GM23248 (cell line): ENCODE data around the gene RASA3. TPM values are rescaled to one million over a fixed set of nuclear protein-coding genes. Genes with fewer than 3 reads are reported as not detected.

Experiments
- DNase-seq: peaks from one replicate; pipeline ENCODE4 v3.0.0-alpha.2; 2015
- H2AFZ ChIP-seq: fragments of 200-600 bp; sonication (generic); 2 replicates; pipeline ENCODE4 v1.6.1; 2016; ENCODE audit warnings: antibody characterized with exemption
- H3F3A ChIP-seq: fragments of 200-600 bp; sonication (generic); 2 replicates; pipeline ENCODE4 v1.6.1; 2016; ENCODE audit warnings: mild to moderate bottlenecking, antibody characterized with exemption, mixed run types; ENCODE audit not compliant: insufficient read depth
- H3K27ac ChIP-seq: fragments of 200-600 bp; sonication (generic); 2 replicates; pipeline ENCODE4 v1.5.1; 2016; ENCODE audit warnings: mild to moderate bottlenecking
- H3K27me3 ChIP-seq: fragments of 200-600 bp; sonication (generic); replicated peaks from 2 replicates; pipeline ENCODE4 v1.6.1; 2016; ENCODE audit warnings: mild to moderate bottlenecking; ENCODE audit not compliant: insufficient read depth
- H3K36me3 ChIP-seq: fragments of 200-600 bp; sonication (generic); 2 replicates; pipeline ENCODE4 v1.6.1; 2016; ENCODE audit warnings: low read depth, mild to moderate bottlenecking
- H3K4me1 ChIP-seq: fragments of 200-600 bp; sonication (generic); 2 replicates; pipeline ENCODE4 v1.6.1; 2016; ENCODE audit warnings: mild to moderate bottlenecking; ENCODE audit not compliant: insufficient read depth
- H3K4me2 ChIP-seq: fragments of 200-600 bp; sonication (generic); one replicate; pipeline ENCODE4 v1.6.1; 2016; ENCODE audit warnings: mild to moderate bottlenecking; ENCODE audit not compliant: unreplicated experiment
- H3K4me3 ChIP-seq: fragments of 200-600 bp; sonication (generic); 2 replicates; pipeline ENCODE4 v1.5.1; 2016; ENCODE audit warnings: mild to moderate bottlenecking
- H3K79me2 ChIP-seq: fragments of 200-600 bp; sonication (generic); 2 replicates; pipeline ENCODE4 v1.6.1; 2016; ENCODE audit warnings: mild to moderate bottlenecking; ENCODE audit not compliant: insufficient read depth
- H3K9ac ChIP-seq: fragments of 200-600 bp; sonication (generic); 2 replicates; pipeline ENCODE4 v1.6.1; 2016; ENCODE audit warnings: mild to moderate bottlenecking
- H3K9me2 ChIP-seq: fragments of 200-600 bp; sonication (generic); 2 replicates; pipeline ENCODE4 v1.6.1; 2016; ENCODE audit warnings: mixed run types, mild to moderate bottlenecking, moderate library complexity; ENCODE audit not compliant: insufficient read depth
- H3K9me3 ChIP-seq: fragments of 200-600 bp; sonication (generic); one replicate; pipeline ENCODE4 v1.6.1; 2017; ENCODE audit warnings: low read depth
- H4K20me1 ChIP-seq: fragments of 200-600 bp; sonication (generic); 2 replicates; pipeline ENCODE4 v1.6.0; 2016; ENCODE audit not compliant: insufficient read depth
- EZH2 ChIP-seq: fragments of 200-600 bp; sonication (generic); IDR thresholded peaks from 2 replicates; pipeline ENCODE4 v1.6.1; 2018; ENCODE audit warnings: antibody characterized with exemption, mild to moderate bottlenecking; ENCODE audit not compliant: insufficient read depth, poor library complexity, severe bottlenecking
- EZH2phosphoT487 ChIP-seq: fragments of 200-600 bp; sonication (generic); IDR thresholded peaks from 2 replicates; pipeline ENCODE4 v1.6.1; 2018; ENCODE audit warnings: antibody characterized with exemption, moderate library complexity, mild to moderate bottlenecking, low read depth; ENCODE audit not compliant: insufficient read depth
- WGBS, 2 experiments: methylation state at CpG; one replicate each; pipeline ENCODE4 v1.1.6; 2015 to 2017; ENCODE audit warnings: low lambda C conversion rate in 2 of 2, low coverage in 1 of 2; ENCODE audit errors: missing lambda C conversion rate in 2 of 2; 5-methylcytosine and 5-hydroxymethylcytosine counted together
- in situ Hi-C: fragments of 300-500 bp; cut with MboI; formaldehyde crosslinking; loops from 2 replicates; pipeline ENCODE4 v1.15.0; 2020
- polyA plus RNA-seq: library from polyadenylated mRNA; unstranded; fragments of >200 nt; fragmentation: Nextera tagmentation; extraction: Ambion mirVana; gene quantifications from 2 replicates; pipeline ENCODE4 v1.2.1, GENCODE V29; 2016
- total RNA-seq: library from RNA; depleted of rRNA; stranded (reverse); fragments of >200 nt; shearing (Covaris generic); gene quantifications from 2 replicates; pipeline ENCODE4 v1.2.3, GENCODE V29; 2014

RASA3 gene
- total and polyA plus RNA-seq, 2 experiments from 2014 or later, result 34.3 to 36.7 TPM

GRCh38 chr13:114152831-114153371 lies 20.5 kb upstream of the RASA3 start:
- 66 to 68% methylated on average over 20 of the region's 20 CpGs for WGBS, 2 experiments
- H3K9ac ChIP-seq, result no peak overlapping the region
- in situ Hi-C loops, result no loop called here

GRCh38 chr13:114152285-114152645 lies 19.8 kb upstream of the RASA3 start:
- no peaks in the 10 kb centered on the region for H3K9me3 ChIP-seq
- no peaks in the 10 kb centered on the region for H4K20me1 ChIP-seq
- H3K4me3 ChIP-seq, result no peak overlapping the region
- no peaks in the 10 kb centered on the region for H3K36me3 ChIP-seq
- no peaks in the 10 kb centered on the region for H3K79me2 ChIP-seq
- H3K27me3 ChIP-seq, result no peaks in the 10 kb centered on the region; the same call in 1 of the 2 replicates
- H3K9ac ChIP-seq, result no peak overlapping the region
- no peaks in the 10 kb centered on the region for H3F3A ChIP-seq
- no peak overlapping the region for H3K27ac ChIP-seq
- H2AFZ ChIP-seq, result no peak overlapping the region
- H3K4me2 ChIP-seq, result no peak overlapping the region
- no peaks in the 10 kb centered on the region for H3K4me1 ChIP-seq
- TF ChIP-seq EZH2phosphoT487, result no peak
- no peak for TF ChIP-seq EZH2
- in situ Hi-C loops, result no loop called here
- no peak for DNase-seq
- H3K9me2 ChIP-seq, result no peaks in the 10 kb centered on the region
- 81 to 83% methylated on average over 7 of the region's 7 CpGs for WGBS, 2 experiments

More at GRCh38 chr13:114152831-114153371, 20.5 kb upstream of the RASA3 start:
- no peaks in the 10 kb centered on the region for H3F3A ChIP-seq
- no peaks in the 10 kb centered on the region for H3K79me2 ChIP-seq
- H4K20me1 ChIP-seq, result no peaks in the 10 kb centered on the region
- no peak for TF ChIP-seq EZH2
- no peak for TF ChIP-seq EZH2phosphoT487
- no peaks in the 10 kb centered on the region for H3K4me1 ChIP-seq
- H3K9me2 ChIP-seq, result no peaks in the 10 kb centered on the region
- no peak overlapping the region for H3K27ac ChIP-seq
- no peaks in the 10 kb centered on the region for H3K9me3 ChIP-seq
- H3K4me3 ChIP-seq, result no peak overlapping the region
- no peak overlapping the region for H2AFZ ChIP-seq
- no peaks in the 10 kb centered on the region; the same call in 1 of the 2 replicates for H3K27me3 ChIP-seq
- peak; percentile 12 for DNase-seq
- H3K4me2 ChIP-seq, result no peak overlapping the region
- H3K36me3 ChIP-seq, result no peaks in the 10 kb centered on the region

GRCh38 chr13:114151565-114152284 lies 19.3 kb upstream of the RASA3 start:
- Histone ChIP-seq H2AFZ (no peak overlapping the region), H3K27me3 (no peaks in the 10 kb centered on the region; the same call in 1 of the 2 replicates), H3K9me3 (no peaks in the 10 kb centered on the region), H3F3A (no peaks in the 10 kb centered on the region), H3K79me2 (no peaks in the 10 kb centered on the region), H3K36me3 (no peaks in the 10 kb centered on the region), H3K4me1 (no peaks in the 10 kb centered on the region), H3K9me2 (no peaks in the 10 kb centered on the region), H4K20me1 (no peaks in the 10 kb centered on the region), H3K9ac (no peak overlapping the region), H3K4me3 (no peak overlapping the region), H3K27ac (no peak overlapping the region), H3K4me2 (no peak overlapping the region)
- in situ Hi-C loops, result no loop called here
- TF ChIP-seq EZH2, result no peak
- TF ChIP-seq EZH2phosphoT487, result no peak
- WGBS, 2 experiments, result 78 to 82% methylated on average over 28 of the region's 28 CpGs
- DNase-seq, result peak; percentile 36

GRCh38 chr13:114151031-114151430 lies 18.6 kb upstream of the RASA3 start:
- in situ Hi-C loops, result no loop called here
- Histone ChIP-seq H3K4me1 (no peaks in the 10 kb centered on the region), H3K79me2 (no peaks in the 10 kb centered on the region), H3K9me3 (no peaks in the 10 kb centered on the region), H3K4me2 (no peak overlapping the region), H3K9me2 (no peaks in the 10 kb centered on the region), H3K27me3 (no peaks in the 10 kb centered on the region; the same call in 1 of the 2 replicates), H3K27ac (no peak overlapping the region), H4K20me1 (no peaks in the 10 kb centered on the region), H2AFZ (no peak overlapping the region), H3K4me3 (no peak overlapping the region), H3F3A (no peaks in the 10 kb centered on the region), H3K36me3 (no peaks in the 10 kb centered on the region), H3K9ac (no peak overlapping the region)
- TF ChIP-seq EZH2phosphoT487, result no peak
- TF ChIP-seq EZH2, result no peak
- DNase-seq, result no peak
- 63 to 64% methylated on average over 10 of the region's 10 CpGs for WGBS, 2 experiments
